ENCODE results near the gene SLC35F5.

DNA sequence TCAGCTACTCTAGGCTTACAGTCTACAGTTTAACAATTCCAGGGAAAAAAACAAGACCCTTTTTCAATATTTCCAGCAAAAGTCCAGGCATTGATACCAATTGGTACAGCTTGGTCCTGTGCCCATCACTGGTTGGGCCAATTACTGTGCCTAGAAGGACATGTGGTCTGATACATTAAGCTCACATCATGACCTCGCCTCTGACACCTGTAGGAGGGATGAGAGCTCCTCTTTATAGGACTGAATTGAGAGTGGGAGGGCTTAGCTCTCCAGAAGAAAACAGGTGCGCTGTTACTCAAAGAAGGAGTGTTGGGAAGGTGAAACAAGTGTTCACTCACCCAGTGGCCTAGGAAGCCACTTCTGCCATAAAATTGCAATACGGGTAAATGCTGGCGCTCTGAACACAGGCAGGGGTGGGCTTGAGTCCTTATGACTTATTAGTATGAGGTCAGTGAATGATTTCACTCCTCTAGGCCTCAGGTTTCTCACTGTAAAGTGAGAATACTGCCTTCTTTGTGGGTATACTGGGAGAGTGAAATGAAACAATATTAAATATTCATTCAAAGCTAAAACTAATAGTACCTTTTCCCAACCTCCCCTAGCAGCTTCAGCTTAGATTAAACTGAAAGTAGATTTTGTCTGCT lies 79.7 kb downstream of the SLC35F5 start:
- no peak for TF ChIP-seq REST (IDR thresholded peaks at IDR 0.05; ENCODE audit: low read depth)
- TF ChIP-seq ZBTB7A (IDR thresholded peaks at IDR 0.05; ENCODE audit: low read depth) = no peak
- no peak for TF ChIP-seq CEBPB (IDR thresholded peaks at IDR 0.05)
- no peak for TF ChIP-seq FOXM1 (IDR thresholded peaks at IDR 0.05; ENCODE audit: borderline replicate concordance, low read depth)

Data from Ishikawa (cell line).